Caki2 (cell line): ENCODE data around the gene SMARCD3. TPM values are rescaled to one million over a fixed set of nuclear protein-coding genes. Genes with fewer than 3 reads are reported as not detected.

Source experiments
- DNase-seq: peaks from one replicate; pipeline ENCODE4 v3.0.0-alpha.2; 2015; ENCODE audit warnings: low read depth
- in situ Hi-C: cut with HindIII; loops from 2 replicates; pipeline ENCODE4 v1.10.0; 2016; ENCODE audit warnings: low sequenced_read_pairs, low pct_unique_long_range_greater_than_20kb, mixed read lengths
- total RNA-seq: library from RNA; depleted of rRNA; stranded (reverse); fragments of >200 nt; shearing (Covaris generic); gene quantifications from 2 replicates; pipeline ENCODE4 v1.2.3, GENCODE V29; 2014; ENCODE audit warnings: low replicate concordance

The SMARCD3 gene
- total RNA-seq, 1 experiment from 2014 or later = 13.1 TPM

- no peak for DNase-seq
- in situ Hi-C loops = no loop called here
Observed at GRCh38 chr7:151241755-151242096, 6.8 kb downstream of the SMARCD3 start.

- DNase-seq = no peak
- in situ Hi-C loops = no loop called here
Observed at GRCh38 chr7:151240942-151241754, 7.3 kb downstream of the SMARCD3 start.

DNA sequence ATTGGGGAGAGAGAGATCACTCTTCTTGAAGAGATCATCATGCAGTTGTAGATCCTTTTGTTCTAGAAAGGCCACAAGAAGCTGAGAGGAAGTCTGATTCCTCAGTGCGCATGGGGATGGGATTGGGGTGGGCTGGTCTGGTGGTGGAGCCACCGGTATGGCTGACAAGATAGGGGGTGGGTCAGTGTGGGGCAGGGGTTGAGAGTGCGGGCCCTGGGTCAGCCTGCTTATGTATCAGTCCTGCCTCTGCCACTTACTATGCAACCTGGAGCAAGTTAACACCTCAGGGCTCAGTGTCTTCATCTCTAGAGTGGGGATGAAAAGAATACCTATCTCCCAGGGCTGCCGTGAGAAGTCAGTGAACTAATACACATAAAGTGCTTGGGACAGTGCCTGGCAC lies 8.0 kb downstream of the SMARCD3 start:
- in situ Hi-C loops = no loop called here
- no peak for DNase-seq

GRCh38 chr7:151239837-151240459 lies 8.5 kb downstream of the SMARCD3 start:
- DNase-seq = no peak
- in situ Hi-C loops = no loop called here

DNA sequence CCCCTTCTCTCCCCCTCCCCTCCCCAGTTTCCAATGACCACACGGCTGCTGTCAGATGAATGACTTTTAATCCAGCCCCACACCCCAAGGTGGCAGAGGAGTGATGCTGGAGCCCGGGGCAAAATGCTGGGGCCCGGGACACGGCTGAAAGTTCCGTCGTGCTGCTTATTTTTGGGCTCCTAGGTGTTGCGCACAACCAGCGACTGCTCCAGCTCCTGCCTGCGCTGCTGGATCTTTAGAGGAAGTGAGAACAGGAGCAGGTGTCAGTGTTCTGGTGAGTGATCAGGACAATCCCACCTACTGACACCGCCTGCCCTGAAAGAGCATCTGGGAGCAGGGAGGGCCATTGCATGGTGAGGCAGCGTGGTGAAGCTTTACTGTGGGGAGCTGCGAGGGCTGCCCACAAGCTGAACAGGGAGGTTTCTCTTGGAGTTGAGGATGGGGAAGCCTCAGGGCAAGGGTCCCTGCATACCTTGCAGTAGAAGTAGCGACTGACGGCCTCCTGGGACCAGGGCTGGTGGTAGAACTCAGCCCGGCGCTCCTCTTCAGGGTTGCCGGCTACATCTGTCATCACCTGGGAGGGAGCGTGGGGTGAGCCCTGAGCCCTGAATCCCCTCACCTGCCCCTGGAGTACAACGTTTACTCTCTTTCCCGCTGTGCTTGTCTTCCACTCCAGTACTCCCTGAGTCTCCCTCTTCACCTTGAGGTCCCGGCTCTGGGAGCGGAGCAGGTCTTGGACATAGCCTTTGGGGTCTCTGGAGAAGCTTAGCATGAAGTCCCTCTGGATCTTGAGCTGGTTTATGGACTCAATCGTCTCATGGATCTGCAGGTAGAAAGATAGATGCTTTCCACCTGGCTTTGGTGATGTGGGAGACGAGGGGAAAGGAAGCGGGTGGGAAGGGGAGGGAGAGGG lies 9.3 kb downstream of the SMARCD3 start:
- DNase-seq = no peak
- in situ Hi-C loops = no loop called here

DNA sequence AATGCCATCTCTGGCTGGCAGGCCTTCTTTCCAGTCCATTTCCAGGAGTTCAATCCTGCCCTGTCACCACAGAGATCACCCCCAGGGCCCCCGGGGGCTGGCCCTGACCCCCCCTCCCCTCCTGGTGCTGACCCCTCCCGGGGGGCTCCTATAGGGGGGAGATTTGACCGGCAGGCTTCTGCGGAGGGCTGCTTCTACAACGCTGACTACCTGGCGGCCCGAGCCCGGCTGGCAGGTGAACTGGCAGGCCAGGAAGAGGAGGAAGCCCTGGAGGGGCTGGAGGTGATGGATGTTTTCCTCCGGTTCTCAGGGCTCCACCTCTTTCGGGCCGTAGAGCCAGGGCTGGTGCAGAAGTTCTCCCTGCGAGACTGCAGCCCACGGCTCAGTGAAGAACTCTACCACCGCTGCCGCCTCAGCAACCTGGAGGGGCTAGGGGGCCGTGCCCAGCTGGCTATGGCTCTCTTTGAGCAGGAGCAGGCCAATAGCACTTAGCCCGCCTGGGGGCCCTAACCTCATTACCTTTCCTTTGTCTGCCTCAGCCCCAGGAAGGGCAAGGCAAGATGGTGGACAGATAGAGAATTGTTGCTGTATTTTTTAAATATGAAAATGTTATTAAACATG lies 10.2 kb downstream of the SMARCD3 start:
- in situ Hi-C loops = no loop called here
- DNase-seq = no peak

DNA sequence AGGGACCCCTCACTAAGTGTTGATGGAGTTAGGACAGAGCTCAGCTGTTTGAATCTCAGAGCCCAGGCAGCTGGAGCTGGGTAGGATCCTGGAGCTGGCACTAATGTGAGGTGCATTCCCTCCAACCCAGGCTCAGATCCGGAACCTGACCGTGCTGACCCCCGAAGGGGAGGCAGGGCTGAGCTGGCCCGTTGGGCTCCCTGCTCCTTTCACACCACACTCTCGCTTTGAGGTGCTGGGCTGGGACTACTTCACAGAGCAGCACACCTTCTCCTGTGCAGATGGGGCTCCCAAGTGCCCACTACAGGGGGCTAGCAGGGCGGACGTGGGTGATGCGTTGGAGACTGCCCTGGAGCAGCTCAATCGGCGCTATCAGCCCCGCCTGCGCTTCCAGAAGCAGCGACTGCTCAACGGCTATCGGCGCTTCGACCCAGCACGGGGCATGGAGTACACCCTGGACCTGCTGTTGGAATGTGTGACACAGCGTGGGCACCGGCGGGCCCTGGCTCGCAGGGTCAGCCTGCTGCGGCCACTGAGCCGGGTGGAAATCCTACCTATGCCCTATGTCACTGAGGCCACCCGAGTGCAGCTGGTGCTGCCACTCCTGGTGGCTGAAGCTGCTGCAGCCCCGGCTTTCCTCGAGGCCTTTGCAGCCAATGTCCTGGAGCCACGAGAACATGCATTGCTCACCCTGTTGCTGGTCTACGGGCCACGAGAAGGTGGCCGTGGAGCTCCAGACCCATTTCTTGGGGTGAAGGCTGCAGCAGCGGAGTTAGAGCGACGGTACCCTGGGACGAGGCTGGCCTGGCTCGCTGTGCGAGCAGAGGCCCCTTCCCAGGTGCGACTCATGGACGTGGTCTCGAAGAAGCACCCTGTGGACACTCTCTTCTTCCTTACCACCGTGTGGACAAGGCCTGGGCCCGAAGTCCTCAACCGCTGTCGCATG lies 11.0 kb downstream of the SMARCD3 start:
- in situ Hi-C loops = no loop called here
- no peak for DNase-seq

DNA sequence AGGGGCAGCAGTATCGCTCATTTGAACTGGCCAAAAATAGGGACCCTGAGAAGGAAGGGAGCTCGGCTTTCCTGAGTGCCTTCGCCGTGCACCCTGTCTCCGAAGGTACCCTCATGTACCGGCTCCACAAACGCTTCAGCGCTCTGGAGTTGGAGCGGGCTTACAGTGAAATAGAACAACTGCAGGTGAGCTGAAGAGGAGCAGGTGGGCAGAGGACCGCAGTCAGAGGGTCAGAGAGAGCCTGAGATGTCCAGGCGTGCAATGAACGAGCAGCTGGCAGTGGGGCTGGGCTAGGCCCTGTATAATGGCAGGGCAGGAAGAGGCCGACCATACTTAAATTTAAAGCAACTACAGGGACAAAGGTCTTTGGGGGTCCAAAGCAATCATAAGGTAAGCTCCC lies 12.1 kb downstream of the SMARCD3 start:
- in situ Hi-C loops = no loop called here
- no peak for DNase-seq

GRCh38 chr7:151235091-151235787 lies 13.3 kb downstream of the SMARCD3 start:
- DNase-seq = no peak
- in situ Hi-C loops = no loop called here

GRCh38 chr7:151233804-151234203 lies 14.7 kb downstream of the SMARCD3 start:
- DNase-seq = no peak
- in situ Hi-C loops = no loop called here

GRCh38 chr7:151232917-151233701 lies 15.4 kb downstream of the SMARCD3 start:
- peak; percentile 69 for DNase-seq
- in situ Hi-C loops = no loop called here

DNA sequence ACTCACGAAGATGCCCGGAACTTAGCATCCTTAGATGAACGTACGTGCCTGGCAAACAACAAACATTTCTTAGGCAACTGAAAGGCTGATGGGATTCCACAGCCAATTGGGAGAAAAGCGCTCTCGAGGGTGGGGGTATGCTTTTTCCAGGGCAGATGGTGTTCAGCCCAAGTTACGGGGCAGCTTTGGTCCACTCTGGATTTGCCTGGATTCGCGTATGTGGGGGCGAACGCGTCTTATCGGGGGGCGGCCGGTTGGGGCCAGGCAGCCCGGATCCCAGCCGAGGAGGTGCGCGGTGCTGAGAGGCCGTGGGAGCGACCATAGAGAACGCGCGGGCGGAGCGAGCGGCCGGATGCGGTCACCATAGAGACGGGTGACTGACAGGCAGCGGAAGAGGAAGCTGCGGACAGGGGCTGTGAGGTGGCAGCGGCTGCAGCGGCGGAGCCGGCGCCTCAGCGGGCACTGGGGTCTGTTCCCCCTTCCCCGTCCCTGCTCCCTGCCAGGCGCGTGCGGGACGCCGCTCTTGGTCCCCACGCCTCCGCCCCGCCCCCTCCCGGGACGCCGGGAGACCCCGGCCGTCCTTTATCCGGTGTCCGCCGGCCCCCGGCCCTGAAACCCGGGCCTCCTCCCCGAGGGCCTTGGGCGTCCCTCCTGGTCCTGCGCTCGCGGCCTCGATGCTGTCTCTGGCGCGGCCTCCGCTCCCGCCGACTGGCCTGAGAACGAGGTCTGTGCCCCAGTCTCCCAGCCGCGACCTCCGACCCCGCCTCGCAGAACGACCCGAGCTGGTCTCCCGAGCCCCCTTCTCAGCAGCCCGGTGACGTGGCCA lies 16.2 kb downstream of the SMARCD3 start, which contains the start of gene CHPF2:
Gene CHPF2, plus strand, starts transcription at position 393 of the 826 bp plus-strand sequence. CDS start 1,529 bp downstream, outside the sequence.
- DNase-seq = peak; percentile 69

GRCh38 chr7:151231080-151231479 lies 17.4 kb downstream of the SMARCD3 start:
- in situ Hi-C loops = no loop called here
- DNase-seq = no peak

More for the DNA sequence above, 16.2 kb downstream of the SMARCD3 start, which contains the start of gene CHPF2:
- in situ Hi-C loops = no loop called here

GRCh38 chr7:151229249-151229648 lies 19.2 kb downstream of the SMARCD3 start:
- no peak for DNase-seq
- in situ Hi-C loops = no loop called here
